Memory B cell (primary cell): ENCODE measurements around the gene TBC1D2B.

Experiments used
- ATAC-seq: fragments of 150-1000 bp; cut with Tn5 transposase; 2 replicates; pipeline ENCODE4 v1.10.0; 2021; ENCODE audit warnings: low read depth, mild to moderate bottlenecking, moderate library complexity
- DNase-seq, 2 donors: peaks; one replicate each; pipeline ENCODE4 v3.0.0; 2022; ENCODE audit warnings: low spot score in 2 of 2
- H3K27ac Mint-ChIP-seq: one replicate; pipeline ENCODE4 v1.8.0; 2022; ENCODE audit warnings: mild to moderate bottlenecking, moderate library complexity, mixed read lengths
- H3K27me3 Mint-ChIP-seq: one replicate; pipeline ENCODE4 v1.8.0; 2022; ENCODE audit warnings: mixed read lengths
- H3K36me3 Mint-ChIP-seq: one replicate; pipeline ENCODE4 v1.8.0; 2022; ENCODE audit warnings: mild to moderate bottlenecking, mixed read lengths
- H3K4me1 Mint-ChIP-seq: one replicate; pipeline ENCODE4 v1.8.0; 2022; ENCODE audit warnings: mixed read lengths
- H3K4me3 Mint-ChIP-seq: one replicate; pipeline ENCODE4 v1.8.0; 2022; ENCODE audit warnings: mild to moderate bottlenecking, moderate library complexity, mixed read lengths
- H3K9me3 Mint-ChIP-seq: one replicate; pipeline ENCODE4 v1.8.0; 2022; ENCODE audit warnings: mixed read lengths

TBC1D2B gene

GRCh38 chr15:78048628-78048920 is 28.9 kb downstream of the TBC1D2B start:
- H3K4me3 Mint-ChIP-seq = no peak overlapping the region

GRCh38 chr15:78047761-78048627 is 29.5 kb downstream of the TBC1D2B start:
- DNase-seq = no peak
- Mint-ChIP-seq H3K27ac (no peak overlapping the region), H3K36me3 (peaks cover 10% of the 10 kb centered on the region), H3K4me3 (no peak overlapping the region), H3K27me3 (no peaks in the 10 kb centered on the region), H3K9me3 (no peaks in the 10 kb centered on the region), H3K4me1 (peaks cover 16% of the 10 kb centered on the region)
- no peak for ATAC-seq

More at GRCh38 chr15:78048628-78048920, 28.9 kb downstream of the TBC1D2B start:
- Mint-ChIP-seq H3K9me3 (no peaks in the 10 kb centered on the region), H3K27ac (no peak overlapping the region), H3K27me3 (no peaks in the 10 kb centered on the region), H3K4me1 (peaks cover 16% of the 10 kb centered on the region), H3K36me3 (peaks cover 12% of the 10 kb centered on the region)
- ATAC-seq = no peak
- DNase-seq = no peak

GRCh38 chr15:78046796-78047341 is 30.6 kb downstream of the TBC1D2B start:
- Mint-ChIP-seq H3K27me3 (no peaks in the 10 kb centered on the region), H3K9me3 (no peaks in the 10 kb centered on the region), H3K27ac (no peak overlapping the region), H3K4me1 (peaks cover 12% of the 10 kb centered on the region), H3K4me3 (no peak overlapping the region), H3K36me3 (peaks cover 9% of the 10 kb centered on the region)
- no peak for ATAC-seq
- DNase-seq = no peak

- Mint-ChIP-seq H3K9me3 (no peaks in the 10 kb centered on the region), H3K27ac (no peak overlapping the region), H3K36me3 (peaks cover 11% of the 10 kb centered on the region), H3K4me3 (no peak overlapping the region), H3K4me1 (peaks cover 15% of the 10 kb centered on the region), H3K27me3 (no peaks in the 10 kb centered on the region)
- no peak for DNase-seq
- no peak for ATAC-seq
Measured at GRCh38 chr15:78045189-78045588, 32.3 kb downstream of the TBC1D2B start.

- H3K27ac Mint-ChIP-seq = no peak overlapping the region
- no peaks in the 10 kb centered on the region for H3K27me3 Mint-ChIP-seq
- DNase-seq (no peak), ATAC-seq (no peak)
- H3K9me3 Mint-ChIP-seq = no peaks in the 10 kb centered on the region
- H3K36me3 Mint-ChIP-seq = peaks cover 13% of the 10 kb centered on the region
- H3K4me3 Mint-ChIP-seq = no peak overlapping the region
- peaks cover 10% of the 10 kb centered on the region for H3K4me1 Mint-ChIP-seq
Measured at GRCh38 chr15:78044407-78045155, 32.9 kb downstream of the TBC1D2B start.

GRCh38 chr15:78041946-78042345 is 35.6 kb downstream of the TBC1D2B start:
- DNase-seq = no peak
- Mint-ChIP-seq H3K36me3 (peaks cover 20% of the 10 kb centered on the region), H3K27ac (no peak overlapping the region), H3K9me3 (no peaks in the 10 kb centered on the region), H3K4me1 (peaks cover 10% of the 10 kb centered on the region), H3K27me3 (no peaks in the 10 kb centered on the region), H3K4me3 (no peak overlapping the region)
- no peak for ATAC-seq

GRCh38 chr15:78040653-78041244 is 36.8 kb downstream of the TBC1D2B start:
- ATAC-seq (no peak), DNase-seq (no peak)
- Mint-ChIP-seq H3K4me3 (no peak overlapping the region), H3K36me3 (peaks cover 23% of the 10 kb centered on the region), H3K4me1 (peaks cover 8% of the 10 kb centered on the region), H3K27me3 (no peaks in the 10 kb centered on the region), H3K9me3 (no peaks in the 10 kb centered on the region), H3K27ac (peak overlapping the region; percentile 64)

- Mint-ChIP-seq H3K27ac (no peak overlapping the region), H3K4me1 (peaks cover 24% of the 10 kb centered on the region), H3K4me3 (no peak overlapping the region), H3K36me3 (peaks cover 18% of the 10 kb centered on the region), H3K9me3 (no peaks in the 10 kb centered on the region), H3K27me3 (no peaks in the 10 kb centered on the region)
- no peak for DNase-seq
- no peak for ATAC-seq
Measured at GRCh38 chr15:78038585-78039247, 38.8 kb downstream of the TBC1D2B start.

GRCh38 chr15:78037779-78038305 is 39.7 kb downstream of the TBC1D2B start:
- H3K4me1 Mint-ChIP-seq = peaks cover 25% of the 10 kb centered on the region
- no peaks in the 10 kb centered on the region for H3K27me3 Mint-ChIP-seq
- no peak for ATAC-seq
- DNase-seq = no peak
- no peak overlapping the region for H3K27ac Mint-ChIP-seq
- H3K36me3 Mint-ChIP-seq = peaks cover 15% of the 10 kb centered on the region
- no peaks in the 10 kb centered on the region for H3K9me3 Mint-ChIP-seq
- no peak overlapping the region for H3K4me3 Mint-ChIP-seq

- ATAC-seq (no peak), DNase-seq (no peak)
- no peaks in the 10 kb centered on the region for H3K9me3 Mint-ChIP-seq
- H3K4me1 Mint-ChIP-seq = peaks cover 28% of the 10 kb centered on the region
- no peak overlapping the region for H3K27ac Mint-ChIP-seq
- H3K36me3 Mint-ChIP-seq = peaks cover 13% of the 10 kb centered on the region
- no peak overlapping the region for H3K4me3 Mint-ChIP-seq
- no peaks in the 10 kb centered on the region for H3K27me3 Mint-ChIP-seq
Measured at GRCh38 chr15:78037328-78037727, 40.2 kb downstream of the TBC1D2B start.

GRCh38 chr15:78035861-78036476 is 41.5 kb downstream of the TBC1D2B start:
- no peaks in the 10 kb centered on the region for H3K27me3 Mint-ChIP-seq
- no peak for DNase-seq
- no peak overlapping the region for H3K27ac Mint-ChIP-seq

GRCh38 chr15:78035321-78035751 is 42.2 kb downstream of the TBC1D2B start:
- ATAC-seq (no peak), DNase-seq (no peak)
- H3K4me3 Mint-ChIP-seq = no peak overlapping the region
- peaks cover 26% of the 10 kb centered on the region for H3K4me1 Mint-ChIP-seq
- peaks cover 12% of the 10 kb centered on the region for H3K36me3 Mint-ChIP-seq
- no peaks in the 10 kb centered on the region for H3K27me3 Mint-ChIP-seq
- no peaks in the 10 kb centered on the region for H3K9me3 Mint-ChIP-seq
- H3K27ac Mint-ChIP-seq = no peak overlapping the region

More at GRCh38 chr15:78035861-78036476, 41.5 kb downstream of the TBC1D2B start:
- Mint-ChIP-seq H3K36me3 (peaks cover 13% of the 10 kb centered on the region), H3K4me1 (peaks cover 30% of the 10 kb centered on the region), H3K4me3 (no peak overlapping the region), H3K9me3 (no peaks in the 10 kb centered on the region)
- no peak for ATAC-seq

GRCh38 chr15:78034495-78035191 is 42.9 kb downstream of the TBC1D2B start:
- H3K4me3 Mint-ChIP-seq = no peak overlapping the region
- peak overlapping the region; percentile 51 for H3K27ac Mint-ChIP-seq
- no peaks in the 10 kb centered on the region for H3K27me3 Mint-ChIP-seq
- peaks cover 25% of the 10 kb centered on the region for H3K4me1 Mint-ChIP-seq
- peak; percentile 10 to 22 for DNase-seq
- H3K9me3 Mint-ChIP-seq = no peaks in the 10 kb centered on the region
- peaks cover 11% of the 10 kb centered on the region for H3K36me3 Mint-ChIP-seq
- peak; percentile 84 for ATAC-seq
